ENCODE measurements around the gene OAT. TPM values are rescaled to one million over a fixed set of nuclear protein-coding genes. Genes with fewer than 3 reads are reported as not detected.

Gene OAT
- total and polyA plus RNA-seq, 2 donors from 2014 or later: 44.1 to 76.6 TPM

DNA sequence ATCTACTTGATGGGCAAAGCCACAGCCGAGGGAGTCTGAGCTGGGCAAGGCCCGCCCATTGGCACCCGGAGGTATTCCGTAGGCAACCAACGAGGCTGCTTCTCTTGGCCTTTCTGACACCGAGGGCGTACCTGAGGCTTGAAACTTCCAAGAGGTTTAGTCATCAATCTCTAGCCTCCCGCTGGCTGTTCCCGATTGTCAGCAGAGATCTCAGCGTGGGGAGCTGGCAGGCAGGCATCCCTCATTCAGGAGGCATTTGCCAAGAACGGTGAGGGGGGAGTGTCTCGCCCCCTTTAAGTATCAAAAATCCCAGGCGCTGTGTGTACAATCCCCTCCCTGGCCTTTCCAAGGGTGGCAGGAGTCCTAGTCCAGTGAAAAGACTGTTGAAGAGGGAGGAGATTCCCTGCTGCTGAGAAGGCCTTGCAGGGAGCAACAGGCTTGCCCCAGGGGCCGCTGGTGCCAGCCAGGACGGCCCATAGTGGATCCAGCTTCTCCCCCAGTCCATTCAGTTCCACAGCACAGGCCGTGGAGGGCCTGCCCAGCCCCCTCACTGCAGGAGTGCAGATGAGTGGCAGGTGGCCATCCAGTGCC is 39.7 kb downstream of the OAT start:
- Histone ChIP-seq H3K4me3 (ENCODE audit: low read length in 3 of 3) (no peak overlapping the region), H3K4me1 (ENCODE audit: control insufficient read depth in 2 of 3, insufficient read depth in 2 of 3, low read depth in 1 of 3, low read length in 3 of 3) (no peaks in the 10 kb centered on the region), H3K9me3 (ENCODE audit: control insufficient read depth in 2 of 3, insufficient read depth in 1 of 3, low read length in 3 of 3) (no peaks in the 10 kb centered on the region), H3K27ac (ENCODE audit: low read depth in 2 of 2, low read length in 2 of 2) (no peak overlapping the region), H3K27me3 (ENCODE audit: control insufficient read depth, insufficient read depth, low read length) (peaks cover 4% of the 10 kb centered on the region), H3K36me3 (ENCODE audit: control insufficient read depth in 2 of 3, insufficient read depth in 3 of 3, low read length in 3 of 3) (no peaks in the 10 kb centered on the region), H3K9ac (ENCODE audit: low read length in 3 of 3) (no peak overlapping the region)
- TF ChIP-seq, protein P1, sequence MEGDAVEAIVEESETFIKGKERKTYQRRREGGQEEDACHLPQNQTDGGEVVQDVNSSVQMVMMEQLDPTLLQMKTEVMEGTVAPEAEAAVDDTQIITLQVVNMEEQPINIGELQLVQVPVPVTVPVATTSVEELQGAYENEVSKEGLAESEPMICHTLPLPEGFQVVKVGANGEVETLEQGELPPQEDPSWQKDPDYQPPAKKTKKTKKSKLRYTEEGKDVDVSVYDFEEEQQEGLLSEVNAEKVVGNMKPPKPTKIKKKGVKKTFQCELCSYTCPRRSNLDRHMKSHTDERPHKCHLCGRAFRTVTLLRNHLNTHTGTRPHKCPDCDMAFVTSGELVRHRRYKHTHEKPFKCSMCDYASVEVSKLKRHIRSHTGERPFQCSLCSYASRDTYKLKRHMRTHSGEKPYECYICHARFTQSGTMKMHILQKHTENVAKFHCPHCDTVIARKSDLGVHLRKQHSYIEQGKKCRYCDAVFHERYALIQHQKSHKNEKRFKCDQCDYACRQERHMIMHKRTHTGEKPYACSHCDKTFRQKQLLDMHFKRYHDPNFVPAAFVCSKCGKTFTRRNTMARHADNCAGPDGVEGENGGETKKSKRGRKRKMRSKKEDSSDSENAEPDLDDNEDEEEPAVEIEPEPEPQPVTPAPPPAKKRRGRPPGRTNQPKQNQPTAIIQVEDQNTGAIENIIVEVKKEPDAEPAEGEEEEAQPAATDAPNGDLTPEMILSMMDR (IDR thresholded peaks at IDR 0.05; ENCODE audit: borderline replicate concordance, extremely low read depth, insufficient read depth): no peak
- DNase-seq: no peak
- FAIRE-seq: no peak
- intact Hi-C loops (cut with DNase I): no loop called here

DNA sequence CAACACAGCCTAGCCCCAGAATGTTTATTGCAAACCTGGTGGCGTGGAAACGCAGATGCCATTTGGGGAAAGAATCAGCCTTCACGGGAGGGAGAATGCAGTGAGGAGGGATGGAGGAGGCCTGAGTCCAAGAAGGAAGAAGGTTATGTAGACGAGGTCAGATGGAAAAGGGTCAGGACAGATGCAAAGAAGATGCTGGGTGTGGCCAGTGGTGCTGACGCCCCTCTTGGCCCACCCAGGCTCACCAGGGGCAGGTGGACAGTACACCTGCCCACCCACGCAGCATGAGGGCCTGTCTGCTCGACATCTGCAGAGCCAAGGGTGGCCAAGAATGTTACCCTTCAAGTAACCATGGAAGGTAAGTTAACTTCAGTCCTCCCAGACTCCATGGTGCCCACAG is 40.5 kb downstream of the OAT start:
- H3K36me3 ChIP-seq (ENCODE audit: control insufficient read depth in 2 of 3, insufficient read depth in 3 of 3, low read length in 3 of 3): no peaks in the 10 kb centered on the region
- no peak for DNase-seq
- H3K4me1 ChIP-seq (ENCODE audit: control insufficient read depth in 2 of 3, insufficient read depth in 2 of 3, low read depth in 1 of 3, low read length in 3 of 3): no peaks in the 10 kb centered on the region
- H3K27ac ChIP-seq (ENCODE audit: low read depth in 2 of 2, low read length in 2 of 2): no peak overlapping the region
- no peak overlapping the region for H3K4me3 ChIP-seq (ENCODE audit: low read length in 3 of 3)
- no peak overlapping the region for H3K9ac ChIP-seq (ENCODE audit: low read length in 3 of 3)
- intact Hi-C loops (cut with DNase I): no loop called here
- peaks cover 4% of the 10 kb centered on the region for H3K27me3 ChIP-seq (ENCODE audit: control insufficient read depth, insufficient read depth, low read length)
- TF ChIP-seq, protein P1 (IDR thresholded peaks at IDR 0.05; ENCODE audit: borderline replicate concordance, extremely low read depth, insufficient read depth): no peak
- H3K9me3 ChIP-seq (ENCODE audit: control insufficient read depth in 2 of 3, insufficient read depth in 1 of 3, low read length in 3 of 3): no peaks in the 10 kb centered on the region
- FAIRE-seq: no peak

DNA sequence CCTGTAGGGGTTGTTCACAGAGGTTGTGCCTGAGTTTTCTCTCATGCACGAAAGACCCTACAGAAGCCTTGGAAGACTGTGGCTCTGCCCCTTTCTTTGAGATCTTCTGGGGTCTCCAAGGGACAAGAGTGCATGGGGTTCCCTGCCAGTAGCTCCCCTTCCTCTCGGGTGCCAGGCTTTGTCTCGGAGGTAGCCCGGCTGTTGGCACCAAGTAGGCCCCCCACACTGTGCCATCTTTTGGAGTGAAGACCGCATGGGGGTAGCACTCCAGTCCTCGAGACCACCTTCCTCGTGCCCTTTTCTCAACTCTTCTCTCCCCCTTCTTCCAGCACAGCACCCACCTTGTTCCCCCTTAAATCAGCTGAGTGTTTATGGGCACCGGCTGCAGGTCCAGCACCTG is 41.6 kb downstream of the OAT start:
- intact Hi-C loops (cut with DNase I): no loop called here
- DNase-seq (no peak), FAIRE-seq (no peak)
- H3K36me3 ChIP-seq (ENCODE audit: control insufficient read depth in 2 of 3, insufficient read depth in 3 of 3, low read length in 3 of 3): no peaks in the 10 kb centered on the region
- no peak overlapping the region for H3K9ac ChIP-seq (ENCODE audit: low read length in 3 of 3)
- no peaks in the 10 kb centered on the region for H3K4me1 ChIP-seq (ENCODE audit: control insufficient read depth in 2 of 3, insufficient read depth in 2 of 3, low read depth in 1 of 3, low read length in 3 of 3)
- H3K9me3 ChIP-seq (ENCODE audit: control insufficient read depth in 2 of 3, insufficient read depth in 1 of 3, low read length in 3 of 3): no peaks in the 10 kb centered on the region
- H3K27ac ChIP-seq (ENCODE audit: low read depth in 2 of 2, low read length in 2 of 2): no peak overlapping the region
- no peak overlapping the region for H3K4me3 ChIP-seq (ENCODE audit: low read length in 3 of 3)
- TF ChIP-seq, protein P1 (IDR thresholded peaks at IDR 0.05; ENCODE audit: borderline replicate concordance, extremely low read depth, insufficient read depth): no peak
- peaks cover 4% of the 10 kb centered on the region for H3K27me3 ChIP-seq (ENCODE audit: control insufficient read depth, insufficient read depth, low read length)

DNA sequence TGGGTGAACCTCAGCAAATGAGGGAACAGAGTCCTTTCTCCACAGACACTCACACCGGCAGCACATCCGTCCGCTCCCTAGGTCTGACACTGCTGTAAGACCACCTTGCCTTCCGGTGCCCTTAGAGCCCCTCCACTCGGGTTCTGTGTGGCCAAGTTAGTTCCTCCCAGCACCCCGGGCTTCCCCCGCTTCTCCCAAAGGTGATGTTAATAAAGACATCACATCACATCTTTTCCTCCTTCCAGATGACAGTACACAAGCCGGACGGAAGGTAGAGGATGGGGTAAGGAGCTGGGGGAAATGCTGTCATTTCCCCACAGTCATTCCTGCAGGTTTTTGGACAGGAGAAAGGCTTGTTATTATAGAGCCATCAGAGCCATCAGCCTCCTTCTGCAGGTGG is 42.3 kb downstream of the OAT start:
- DNase-seq (no peak), FAIRE-seq (no peak)
- TF ChIP-seq, protein P1 (IDR thresholded peaks at IDR 0.05; ENCODE audit: borderline replicate concordance, extremely low read depth, insufficient read depth): no peak
- no peak overlapping the region for H3K27ac ChIP-seq (ENCODE audit: low read depth in 2 of 2, low read length in 2 of 2)
- intact Hi-C loops (cut with DNase I): no loop called here
- H3K4me1 ChIP-seq (ENCODE audit: control insufficient read depth in 2 of 3, insufficient read depth in 2 of 3, low read depth in 1 of 3, low read length in 3 of 3): no peaks in the 10 kb centered on the region
- H3K36me3 ChIP-seq (ENCODE audit: control insufficient read depth in 2 of 3, insufficient read depth in 3 of 3, low read length in 3 of 3): no peaks in the 10 kb centered on the region
- H3K9me3 ChIP-seq (ENCODE audit: control insufficient read depth in 2 of 3, insufficient read depth in 1 of 3, low read length in 3 of 3): no peaks in the 10 kb centered on the region
- no peak overlapping the region for H3K4me3 ChIP-seq (ENCODE audit: low read length in 3 of 3)
- H3K27me3 ChIP-seq (ENCODE audit: control insufficient read depth, insufficient read depth, low read length): peaks cover 2% of the 10 kb centered on the region
- H3K9ac ChIP-seq (ENCODE audit: low read length in 3 of 3): no peak overlapping the region

Data from kidney (tissue), 14 donors.